SK-N-MC (cell line): ENCODE data around the gene S100P.

Experiments
- EZH2 ChIP-seq: fragments of 200-600 bp; sonication (generic); IDR thresholded peaks from one replicate; pipeline ENCODE4 v1.6.1; 2017; ENCODE audit warnings: antibody characterized with exemption
- POLR2AphosphoS5 ChIP-seq: IDR thresholded peaks from 2 replicates; pipeline ENCODE4 v1.6.1; 2012; ENCODE audit warnings: mild to moderate bottlenecking, low read depth, low read length, borderline replicate concordance

- TF ChIP-seq EZH2 = no peak
- no peak for TF ChIP-seq POLR2AphosphoS5
Measured at GRCh38 chr4:6699903-6700302, 6.2 kb downstream of the S100P start.
